ENCODE data around the gene RERG. TPM values are rescaled to one million over a fixed set of nuclear protein-coding genes. Genes with fewer than 3 reads are reported as not detected.

Gene RERG
- total and polyA plus RNA-seq, 2 experiments from 2014 or later: 1.1 to 1.5 TPM

- Histone ChIP-seq H3K4me3 (no peak overlapping the region), H3K4me2 (no peak overlapping the region), H3K27ac (ENCODE audit: low read depth) (no peak overlapping the region), H3K4me1 (ENCODE audit: insufficient read depth) (no peaks in the 10 kb centered on the region), H3K27me3 (ENCODE audit: insufficient read depth) (no peaks in the 10 kb centered on the region), H3F3A (replicated peaks; ENCODE audit: low read depth) (no peaks in the 10 kb centered on the region), H3K36me3 (ENCODE audit: insufficient read depth) (no peaks in the 10 kb centered on the region), H4K20me1 (replicated peaks; ENCODE audit: insufficient read depth) (no peaks in the 10 kb centered on the region), H3K9me2 (ENCODE audit: insufficient read depth) (peaks cover 9% of the 10 kb centered on the region), H2AFZ (no peak overlapping the region), H3K79me2 (replicated peaks; ENCODE audit: insufficient read depth) (no peaks in the 10 kb centered on the region)
- Mint-ChIP-seq H3K4me1 (no peaks in the 10 kb centered on the region), H3K27ac (no peak overlapping the region), H3K27me3 (ENCODE audit: insufficient read depth, low read depth, poor library complexity) (no peaks in the 10 kb centered on the region), H3K4me3 (no peak overlapping the region), H3K9me3 (no peaks in the 10 kb centered on the region), H3K36me3 (ENCODE audit: low read depth) (no peaks in the 10 kb centered on the region)
- DNase-seq (ENCODE audit: low spot score) (no peak), ATAC-seq (no peak)
- no peak for TF ChIP-seq CREB1 (CRISPR knock-in tag; IDR thresholded peaks at IDR 0.05; ENCODE audit: low read depth)
These were observed 21.3 kb downstream of the RERG start for GRCh38 chr12:15199930-15200329.

DNA sequence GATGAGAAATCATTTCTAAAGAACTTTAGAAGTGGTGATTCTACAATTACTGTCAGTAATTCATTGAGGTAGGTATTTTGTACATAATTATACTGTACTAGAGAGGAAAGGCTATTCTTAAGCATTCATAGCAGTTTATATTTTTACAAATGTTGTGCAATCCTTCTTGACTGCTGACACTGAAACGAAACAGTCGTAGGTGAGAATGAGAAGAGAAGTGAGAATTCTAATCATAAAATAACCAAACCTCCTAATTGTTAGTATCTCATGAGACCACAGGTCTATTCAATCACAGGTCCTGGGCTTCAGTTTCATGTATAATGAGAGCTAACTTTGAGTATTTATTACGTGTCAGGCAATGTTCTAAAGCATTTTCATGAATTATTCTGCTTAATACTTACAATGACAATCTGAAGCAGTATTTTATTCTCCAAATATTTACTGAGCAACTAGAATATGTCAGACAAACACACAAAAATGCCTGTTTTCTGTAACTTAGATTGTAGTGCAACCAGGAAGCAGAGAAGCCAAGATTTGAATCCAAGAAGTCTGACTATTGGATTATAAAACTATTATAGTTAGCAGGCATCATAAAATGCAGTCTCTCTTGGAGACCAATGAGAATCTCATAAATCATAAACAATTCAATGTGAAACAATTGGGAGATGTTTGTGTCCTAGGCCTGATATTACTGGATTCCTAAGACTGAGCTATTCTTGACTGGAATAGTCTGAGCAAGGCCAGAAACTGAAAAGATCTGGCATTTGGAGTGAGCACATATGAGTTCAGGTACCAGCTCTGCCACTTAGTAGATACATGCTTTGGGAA lies 24.3 kb downstream of the RERG start:
- no peaks in the 10 kb centered on the region for H3K79me2 ChIP-seq (replicated peaks; ENCODE audit: insufficient read depth)
- no peaks in the 10 kb centered on the region for H3K27me3 ChIP-seq (ENCODE audit: insufficient read depth)
- H2AFZ ChIP-seq: no peak overlapping the region
- no peaks in the 10 kb centered on the region for H3K36me3 Mint-ChIP-seq (ENCODE audit: low read depth)
- no peaks in the 10 kb centered on the region for H4K20me1 ChIP-seq (replicated peaks; ENCODE audit: insufficient read depth)
- ATAC-seq (no peak), DNase-seq (ENCODE audit: low spot score) (no peak)
- H3K4me1 ChIP-seq (ENCODE audit: insufficient read depth): no peaks in the 10 kb centered on the region
- TF ChIP-seq JUNB (IDR thresholded peaks at IDR 0.05; ENCODE audit: unreplicated experiment) (no peak), CTCF (conservative IDR thresholded peaks at IDR 0.05; ENCODE audit: low read depth in 2 of 2) (no peak), POLR2AphosphoS5 (IDR thresholded peaks at IDR 0.05; ENCODE audit: low read depth) (no peak), ZNF462 (CRISPR knock-in tag; IDR thresholded peaks at IDR 0.05) (no peak), EZH2 (IDR thresholded peaks at IDR 0.05; ENCODE audit: low read depth, unreplicated experiment) (no peak), ZNF114 (CRISPR knock-in tag; IDR thresholded peaks at IDR 0.05) (no peak)
- no peak overlapping the region for H3K27ac Mint-ChIP-seq
- H3K27me3 Mint-ChIP-seq (ENCODE audit: insufficient read depth, low read depth, poor library complexity): no peaks in the 10 kb centered on the region
- no peaks in the 10 kb centered on the region for H3K36me3 ChIP-seq (ENCODE audit: insufficient read depth)
- H3K9me2 ChIP-seq (ENCODE audit: insufficient read depth): peaks cover 9% of the 10 kb centered on the region
- no peaks in the 10 kb centered on the region for H3K9me3 Mint-ChIP-seq
- no peak overlapping the region for H3K4me2 ChIP-seq
- H3F3A ChIP-seq (replicated peaks; ENCODE audit: low read depth): no peaks in the 10 kb centered on the region
- no peak overlapping the region for H3K27ac ChIP-seq (ENCODE audit: low read depth)
- no peak overlapping the region for H3K4me3 ChIP-seq
- H3K4me3 Mint-ChIP-seq: no peak overlapping the region
- no peaks in the 10 kb centered on the region for H3K4me1 Mint-ChIP-seq
